Measurements from ENCODE around the gene GTF2H4. TPM values are rescaled to one million over a fixed set of nuclear protein-coding genes. Genes with fewer than 3 reads are reported as not detected.
"Not testable (repeated sequence)": the region's sequence is repeated elsewhere in the genome, so short reads cannot be mapped to it uniquely, and the experiment has no call there.

The GTF2H4 gene
- total RNA-seq, 1 experiment from 2014 or later, result 43.9 TPM

DNA sequence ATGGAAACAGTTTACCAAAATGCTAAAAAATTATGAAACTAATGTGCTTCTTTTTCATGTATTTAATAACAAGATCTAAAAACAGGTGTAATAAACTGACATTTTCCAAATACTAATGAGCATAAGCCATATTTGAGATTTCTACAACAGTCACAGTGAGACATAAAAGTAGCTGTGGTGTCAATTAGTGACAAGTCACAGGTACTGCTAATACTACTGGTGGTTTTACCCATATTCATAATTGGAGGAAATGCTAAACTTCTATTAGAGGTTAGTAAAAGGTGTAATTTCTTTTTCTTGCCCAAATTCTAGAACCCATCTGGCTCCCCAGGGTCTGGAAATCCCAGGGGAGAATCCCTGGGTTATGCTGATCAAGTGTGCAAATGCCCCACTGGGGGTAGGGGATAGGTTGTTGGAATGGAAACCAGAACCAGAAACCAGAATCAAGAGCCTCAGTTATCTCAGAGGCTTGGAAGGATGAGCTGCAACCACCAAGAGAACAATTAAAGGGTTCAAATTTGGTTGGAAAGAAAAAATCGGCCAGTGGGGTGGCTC, 7.1 kb upstream of the GTF2H4 start:
- Histone ChIP-seq H3K4me2 (no peak overlapping the region), H3K36me3 (ENCODE audit: low read depth) (0 out of 2 replicates have a peak, but pooled peaks cover 6% of the 10 kb centered on the region), H3K9me3 (ENCODE audit: insufficient read depth, low read depth) (no peaks in the 10 kb centered on the region), H3K79me2 (ENCODE audit: low read depth) (no peaks in the 10 kb centered on the region), H3K4me3 (no peak overlapping the region), H4K20me1 (ENCODE audit: insufficient read depth) (no peaks in the 10 kb centered on the region; the same call in 1 of the 2 replicates), H3K27ac (no peak overlapping the region), H2AFZ (no peak overlapping the region), H3K9me2 (ENCODE audit: insufficient read depth) (no peaks in the 10 kb centered on the region), H3K27me3 (ENCODE audit: insufficient read depth, low read depth) (no peaks in the 10 kb centered on the region), H3F3A (ENCODE audit: insufficient read depth, low read depth) (peaks cover 46% of the 10 kb centered on the region), H3K4me1 (replicated peaks; ENCODE audit: insufficient read depth) (no peaks in the 10 kb centered on the region)
- no peak for TF ChIP-seq EZH2 (IDR thresholded peaks at IDR 0.05; ENCODE audit: low read depth)
- TF ChIP-seq, protein P1, sequence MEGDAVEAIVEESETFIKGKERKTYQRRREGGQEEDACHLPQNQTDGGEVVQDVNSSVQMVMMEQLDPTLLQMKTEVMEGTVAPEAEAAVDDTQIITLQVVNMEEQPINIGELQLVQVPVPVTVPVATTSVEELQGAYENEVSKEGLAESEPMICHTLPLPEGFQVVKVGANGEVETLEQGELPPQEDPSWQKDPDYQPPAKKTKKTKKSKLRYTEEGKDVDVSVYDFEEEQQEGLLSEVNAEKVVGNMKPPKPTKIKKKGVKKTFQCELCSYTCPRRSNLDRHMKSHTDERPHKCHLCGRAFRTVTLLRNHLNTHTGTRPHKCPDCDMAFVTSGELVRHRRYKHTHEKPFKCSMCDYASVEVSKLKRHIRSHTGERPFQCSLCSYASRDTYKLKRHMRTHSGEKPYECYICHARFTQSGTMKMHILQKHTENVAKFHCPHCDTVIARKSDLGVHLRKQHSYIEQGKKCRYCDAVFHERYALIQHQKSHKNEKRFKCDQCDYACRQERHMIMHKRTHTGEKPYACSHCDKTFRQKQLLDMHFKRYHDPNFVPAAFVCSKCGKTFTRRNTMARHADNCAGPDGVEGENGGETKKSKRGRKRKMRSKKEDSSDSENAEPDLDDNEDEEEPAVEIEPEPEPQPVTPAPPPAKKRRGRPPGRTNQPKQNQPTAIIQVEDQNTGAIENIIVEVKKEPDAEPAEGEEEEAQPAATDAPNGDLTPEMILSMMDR (conservative IDR thresholded peaks at IDR 0.05), result no peak
- no peak for DNase-seq
- POLR2A ChIA-PET (ENCODE audit: unreplicated experiment), result no interaction called here
- intact Hi-C loops (cut with micrococcal nuclease; ENCODE audit: unreplicated experiment), result no loop called here
- CTCF ChIA-PET, result interaction anchor here (0.6 kb wide), 1 partner anchor 65 kb away, joined by 4 read pairs; no protein-coding TSS in a partner anchor
- no TSS peak for BruUV-seq (replicated peaks)

- no peak for DNase-seq
- Histone ChIP-seq H3K4me1 (replicated peaks; ENCODE audit: insufficient read depth) (no peaks in the 10 kb centered on the region), H3F3A (ENCODE audit: insufficient read depth, low read depth) (peaks cover 51% of the 10 kb centered on the region), H3K9me3 (ENCODE audit: insufficient read depth, low read depth) (no peaks in the 10 kb centered on the region), H2AFZ (no peak overlapping the region), H3K4me2 (no peak overlapping the region), H4K20me1 (ENCODE audit: insufficient read depth) (no peaks in the 10 kb centered on the region; the same call in 1 of the 2 replicates), H3K79me2 (ENCODE audit: low read depth) (no peaks in the 10 kb centered on the region), H3K27ac (no peak overlapping the region), H3K9me2 (ENCODE audit: insufficient read depth) (no peaks in the 10 kb centered on the region), H3K27me3 (ENCODE audit: insufficient read depth, low read depth) (no peaks in the 10 kb centered on the region), H3K36me3 (ENCODE audit: low read depth) (0 out of 2 replicates have a peak, but pooled peaks cover 3% of the 10 kb centered on the region), H3K4me3 (no peak overlapping the region)
- TF ChIP-seq, protein P1 (conservative IDR thresholded peaks at IDR 0.05), result no peak
- no peak for TF ChIP-seq EZH2 (IDR thresholded peaks at IDR 0.05; ENCODE audit: low read depth)
- BruUV-seq (replicated peaks), result no TSS peak
- POLR2A ChIA-PET (ENCODE audit: unreplicated experiment), result interaction anchor here (0.6 kb wide), 1 partner anchor 170 kb away, joined by 7 read pairs; no protein-coding TSS in a partner anchor
- CTCF ChIA-PET, result no interaction called here
- intact Hi-C loops (cut with micrococcal nuclease; ENCODE audit: unreplicated experiment), result no loop called here
Measured at GRCh38 chr6:30901436-30901835, 6.6 kb upstream of the GTF2H4 start.

DNA sequence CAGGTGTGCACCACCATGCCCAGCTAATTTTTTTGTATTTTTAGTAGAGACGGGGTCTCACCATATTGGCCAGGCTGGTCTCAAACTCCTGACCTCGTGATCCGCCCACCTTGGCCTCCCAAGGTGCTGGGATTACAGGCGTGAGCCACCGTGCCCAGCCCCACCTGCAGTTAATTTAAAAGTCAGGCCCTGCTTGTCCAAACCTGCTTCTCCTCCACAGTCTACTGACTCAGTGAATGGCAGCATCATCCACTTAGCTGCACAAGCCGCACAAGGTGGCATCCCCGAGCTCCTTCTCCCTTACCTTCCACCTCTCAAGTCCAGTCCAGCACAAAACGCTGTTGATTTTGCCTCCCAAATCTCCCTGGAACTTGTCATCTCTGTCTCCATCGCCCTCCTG, 5.8 kb upstream of the GTF2H4 start:
- H3K79me2 ChIP-seq (ENCODE audit: low read depth); DNase-seq; BruUV-seq (replicated peaks); H3K4me2 ChIP-seq; intact Hi-C loops (cut with micrococcal nuclease; ENCODE audit: unreplicated experiment); H2AFZ ChIP-seq; H4K20me1 ChIP-seq (ENCODE audit: insufficient read depth); H3K4me3 ChIP-seq; H3K36me3 ChIP-seq (ENCODE audit: low read depth); H3K9me2 ChIP-seq (ENCODE audit: insufficient read depth); POLR2A ChIA-PET (ENCODE audit: unreplicated experiment); H3K9me3 ChIP-seq (ENCODE audit: insufficient read depth, low read depth); H3K27ac ChIP-seq; H3K27me3 ChIP-seq (ENCODE audit: insufficient read depth, low read depth); H3K4me1 ChIP-seq (replicated peaks; ENCODE audit: insufficient read depth): not testable (repeated sequence)
- H3F3A ChIP-seq (ENCODE audit: insufficient read depth, low read depth), result peaks cover 56% of the 10 kb centered on the region
- CTCF ChIA-PET, result interaction anchor here (0.6 kb wide), 1 partner anchor 306 kb away, joined by 10 read pairs; no protein-coding TSS in a partner anchor

DNA sequence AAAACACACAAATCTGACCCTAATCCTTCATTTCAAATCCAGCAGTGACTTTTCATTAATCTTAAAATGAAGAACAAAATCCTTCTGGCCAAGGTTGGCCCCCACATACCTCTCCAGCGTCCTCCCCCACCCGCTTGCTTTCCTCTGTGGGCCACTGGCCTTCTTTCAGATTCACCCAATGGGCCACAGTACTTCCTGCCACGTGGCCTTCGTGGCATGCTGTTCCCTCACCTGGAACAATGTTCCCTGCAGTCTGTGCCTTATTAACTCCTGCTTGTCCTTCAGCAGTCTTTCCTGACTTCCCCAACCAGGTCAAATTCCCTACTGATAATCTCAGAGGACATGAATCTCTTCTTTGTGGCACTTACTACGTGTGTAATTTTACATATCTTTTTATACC, 5.3 kb upstream of the GTF2H4 start:
- H2AFZ ChIP-seq, result no peak overlapping the region
- CTCF ChIA-PET, result no interaction called here
- no peak overlapping the region for H3K4me2 ChIP-seq
- no peaks in the 10 kb centered on the region; the same call in 1 of the 2 replicates for H4K20me1 ChIP-seq (ENCODE audit: insufficient read depth)
- H3K9me3 ChIP-seq (ENCODE audit: insufficient read depth, low read depth), result no peaks in the 10 kb centered on the region
- H3F3A ChIP-seq (ENCODE audit: insufficient read depth, low read depth), result peaks cover 55% of the 10 kb centered on the region
- no peaks in the 10 kb centered on the region for H3K9me2 ChIP-seq (ENCODE audit: insufficient read depth)
- no peaks in the 10 kb centered on the region for H3K27me3 ChIP-seq (ENCODE audit: insufficient read depth, low read depth)
- TF ChIP-seq EZH2 (IDR thresholded peaks at IDR 0.05; ENCODE audit: low read depth), result no peak
- TF ChIP-seq, protein P1 (conservative IDR thresholded peaks at IDR 0.05), result no peak
- H3K36me3 ChIP-seq (ENCODE audit: low read depth), result no peaks in the 10 kb centered on the region
- H3K4me1 ChIP-seq (replicated peaks; ENCODE audit: insufficient read depth), result no peaks in the 10 kb centered on the region
- intact Hi-C loops (cut with micrococcal nuclease; ENCODE audit: unreplicated experiment), result no loop called here
- H3K4me3 ChIP-seq, result no peak overlapping the region
- no peak for DNase-seq
- no peak overlapping the region for H3K27ac ChIP-seq
- no peaks in the 10 kb centered on the region for H3K79me2 ChIP-seq (ENCODE audit: low read depth)
- no TSS peak for BruUV-seq (replicated peaks)
- POLR2A ChIA-PET (ENCODE audit: unreplicated experiment), result no interaction called here

Measured in PC-9 (cell line).